ENCODE measurements around the gene INPP5A.

The INPP5A gene

DNA sequence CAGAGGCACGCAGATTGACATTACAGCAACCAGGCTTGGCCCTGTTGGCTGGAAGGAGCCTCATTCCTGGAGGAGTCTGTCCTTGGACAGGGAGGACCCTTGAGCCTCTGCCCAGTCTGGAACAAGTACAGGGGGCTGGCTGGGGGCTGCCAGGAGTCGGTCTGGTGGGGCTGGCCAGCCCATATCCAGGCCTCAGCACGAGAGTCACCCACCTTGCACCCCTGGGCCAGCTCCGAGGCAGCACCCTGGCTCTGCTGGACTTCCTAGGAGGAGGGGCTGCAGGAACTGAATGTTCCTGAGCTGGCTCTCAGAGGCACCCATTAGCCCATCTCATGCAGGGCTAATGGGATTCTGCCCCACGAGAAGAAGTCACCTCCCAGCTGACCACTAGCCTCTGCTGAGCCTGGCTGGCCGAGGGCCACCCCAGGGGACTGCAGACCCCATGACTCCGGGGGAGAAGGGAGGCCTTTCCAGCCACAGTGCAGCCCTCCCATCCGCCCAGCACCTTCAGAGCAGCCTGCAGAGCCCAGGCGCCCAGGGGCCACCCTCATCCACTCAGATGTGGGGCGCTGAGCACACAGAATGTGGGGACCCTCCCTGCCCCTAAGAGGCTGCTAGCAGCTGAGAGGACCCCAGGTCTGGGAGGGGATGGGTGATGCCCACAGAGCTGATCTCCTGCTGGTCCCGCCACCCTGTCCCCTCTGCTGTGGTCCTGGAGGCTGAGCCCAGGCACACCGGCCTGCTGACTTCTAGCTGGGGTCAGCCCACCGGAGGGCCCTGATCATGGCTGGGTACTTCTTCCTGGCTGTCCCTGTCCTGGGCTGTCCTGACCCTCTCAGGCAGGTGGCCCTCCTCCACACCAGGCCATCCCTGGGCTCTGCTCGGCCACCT, 14.8 kb upstream of the INPP5A start:
- H3K4ac ChIP-seq (ENCODE audit: low read length): no peak overlapping the region
- no peak overlapping the region for H3K27ac ChIP-seq (replicated peaks; ENCODE audit: low read length)
- H3K4me3 ChIP-seq (ENCODE audit: low read length in 2 of 2): no peak overlapping the region
- H3K4me1 ChIP-seq (ENCODE audit: control insufficient read depth in 2 of 2, insufficient read depth in 1 of 2, low read depth in 1 of 2, low read length in 2 of 2): peaks cover 16 to 27% of the 10 kb centered on the region in 2 donors
- no peak for DNase-seq (ENCODE audit: low spot score)
- H3K27me3 ChIP-seq (ENCODE audit: control insufficient read depth in 3 of 3, insufficient read depth in 3 of 3, low read depth in 1 of 3, low read length in 3 of 3): peaks cover 2 to 28% (median 28%) of the 10 kb centered on the region in 3 experiments
- peak overlapping the region; percentile 7 for H3K18ac ChIP-seq (ENCODE audit: low read length)
- H4K91ac ChIP-seq (ENCODE audit: low read depth, low read length, poor library complexity): no peak overlapping the region
- peaks cover 2 to 4% of the 10 kb centered on the region in 2 donors for H3K9me3 ChIP-seq (replicated peaks in 1 of 2; ENCODE audit: control insufficient read depth in 2 of 2, insufficient read depth in 1 of 2, low read depth in 1 of 2, low read length in 2 of 2)
- H3K23ac ChIP-seq (ENCODE audit: low read depth, low read length, poor library complexity): peak overlapping the region; percentile 14
- H3K36me3 ChIP-seq (replicated peaks in 1 of 2; ENCODE audit: control insufficient read depth in 2 of 2, insufficient read depth in 2 of 2, low read length in 2 of 2): no peaks in the 10 kb centered on the region
- no peak overlapping the region for H2AK5ac ChIP-seq (ENCODE audit: low read depth, low read length)
- no CpG with 5 or more reads among the region's 14 CpGs for WGBS, 2 donors (ENCODE audit: extremely low coverage in 2 of 2, insufficient read length in 2 of 2, insufficient replicate concordance in 1 of 2)
- H3K9ac ChIP-seq (ENCODE audit: low read depth, low read length, poor library complexity): no peak overlapping the region
- no peak overlapping the region for H2BK15ac ChIP-seq (ENCODE audit: low read length)
- no peak overlapping the region for H2AFZ ChIP-seq (ENCODE audit: low read length)
- H4K8ac ChIP-seq (ENCODE audit: low read depth, low read length): no peak overlapping the region
- H3K14ac ChIP-seq (ENCODE audit: low read length): peak overlapping the region; percentile 13
- no peaks in the 10 kb centered on the region for H3K79me1 ChIP-seq (ENCODE audit: low read depth, low read length)
- H3K4me2 ChIP-seq (ENCODE audit: insufficient read depth, low read length, poor library complexity, severe bottlenecking): no peak overlapping the region
- H2BK12ac ChIP-seq (ENCODE audit: low read length): no peak overlapping the region
- no peak overlapping the region for H2BK120ac ChIP-seq (ENCODE audit: low read depth, low read length)
- H2BK5ac ChIP-seq (ENCODE audit: low read length): no peak overlapping the region

DNA sequence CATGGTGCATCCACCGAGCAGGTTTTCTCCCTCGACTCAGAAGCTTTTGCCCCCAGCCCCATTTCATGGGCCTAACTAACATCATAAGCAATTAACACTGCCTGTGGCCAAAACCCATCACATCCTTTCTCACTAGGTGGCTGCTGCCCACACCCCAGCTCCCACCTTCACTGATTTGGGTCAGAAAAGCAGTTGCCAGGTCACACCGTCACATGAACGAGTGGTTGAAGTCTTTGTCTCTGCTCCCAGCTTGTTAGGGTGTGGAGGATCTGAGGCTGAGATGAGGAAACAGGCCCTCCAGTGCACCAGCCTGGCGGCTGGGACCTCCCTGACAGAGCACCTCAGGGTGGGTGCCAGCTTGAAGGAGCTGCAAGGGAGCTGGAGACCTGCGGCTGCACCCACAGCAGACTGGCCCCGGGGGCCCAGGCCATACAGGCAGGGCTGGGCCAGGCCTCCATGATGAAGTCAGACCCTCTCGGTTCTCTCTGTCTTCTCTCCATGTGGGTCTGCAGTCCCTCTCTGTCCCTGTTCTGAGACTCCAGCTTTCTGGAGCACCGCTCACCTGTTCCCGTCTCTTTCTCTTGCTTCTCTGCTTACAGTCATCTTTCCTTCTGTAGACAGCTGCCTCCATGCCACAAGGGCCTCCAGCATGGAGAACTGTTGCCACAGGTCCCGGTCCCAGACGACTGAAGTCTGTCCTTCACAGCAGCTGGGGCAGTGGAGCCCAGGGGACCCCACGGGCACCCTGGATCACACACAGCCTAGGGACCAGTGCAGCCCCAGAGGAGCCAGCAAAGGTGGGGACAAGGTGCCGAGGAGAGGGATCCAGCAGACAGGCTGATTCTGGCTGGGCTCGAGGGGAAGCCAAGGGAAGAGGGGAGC, 13.8 kb upstream of the INPP5A start:
- Histone ChIP-seq H3K23ac (ENCODE audit: low read depth, low read length, poor library complexity) (peak overlapping the region; percentile 14), H2BK12ac (ENCODE audit: low read length) (no peak overlapping the region), H3K36me3 (replicated peaks in 1 of 2; ENCODE audit: control insufficient read depth in 2 of 2, insufficient read depth in 2 of 2, low read length in 2 of 2) (no peaks in the 10 kb centered on the region), H2BK5ac (ENCODE audit: low read length) (no peak overlapping the region), H3K4me2 (ENCODE audit: insufficient read depth, low read length, poor library complexity, severe bottlenecking) (no peak overlapping the region), H2AK5ac (ENCODE audit: low read depth, low read length) (no peak overlapping the region), H3K9me3 (replicated peaks in 1 of 2; ENCODE audit: control insufficient read depth in 2 of 2, insufficient read depth in 1 of 2, low read depth in 1 of 2, low read length in 2 of 2) (peaks cover 4% of the 10 kb centered on the region in 2 donors), H3K79me1 (ENCODE audit: low read depth, low read length) (no peaks in the 10 kb centered on the region), H2BK15ac (ENCODE audit: low read length) (no peak overlapping the region), H3K9ac (ENCODE audit: low read depth, low read length, poor library complexity) (no peak overlapping the region), H3K4ac (ENCODE audit: low read length) (no peak overlapping the region), H3K27me3 (ENCODE audit: control insufficient read depth in 3 of 3, insufficient read depth in 3 of 3, low read depth in 1 of 3, low read length in 3 of 3) (peaks cover under 1 to 20% (median 18%) of the 10 kb centered on the region in 3 experiments), H3K18ac (ENCODE audit: low read length) (no peak overlapping the region), H2BK120ac (ENCODE audit: low read depth, low read length) (no peak overlapping the region), H3K4me1 (ENCODE audit: control insufficient read depth in 2 of 2, insufficient read depth in 1 of 2, low read depth in 1 of 2, low read length in 2 of 2) (peaks cover 7 to 25% of the 10 kb centered on the region in 2 donors), H4K91ac (ENCODE audit: low read depth, low read length, poor library complexity) (no peak overlapping the region), H3K14ac (ENCODE audit: low read length) (no peak overlapping the region), H4K8ac (ENCODE audit: low read depth, low read length) (no peak overlapping the region), H2AFZ (ENCODE audit: low read length) (no peak overlapping the region), H3K4me3 (ENCODE audit: low read length in 2 of 2) (no peak overlapping the region), H3K27ac (replicated peaks; ENCODE audit: low read length) (no peak overlapping the region)
- DNase-seq (ENCODE audit: low spot score): no peak
- WGBS, 2 donors (ENCODE audit: extremely low coverage in 2 of 2, insufficient read length in 2 of 2, insufficient replicate concordance in 1 of 2): no CpG with 5 or more reads among the region's 15 CpGs

DNA sequence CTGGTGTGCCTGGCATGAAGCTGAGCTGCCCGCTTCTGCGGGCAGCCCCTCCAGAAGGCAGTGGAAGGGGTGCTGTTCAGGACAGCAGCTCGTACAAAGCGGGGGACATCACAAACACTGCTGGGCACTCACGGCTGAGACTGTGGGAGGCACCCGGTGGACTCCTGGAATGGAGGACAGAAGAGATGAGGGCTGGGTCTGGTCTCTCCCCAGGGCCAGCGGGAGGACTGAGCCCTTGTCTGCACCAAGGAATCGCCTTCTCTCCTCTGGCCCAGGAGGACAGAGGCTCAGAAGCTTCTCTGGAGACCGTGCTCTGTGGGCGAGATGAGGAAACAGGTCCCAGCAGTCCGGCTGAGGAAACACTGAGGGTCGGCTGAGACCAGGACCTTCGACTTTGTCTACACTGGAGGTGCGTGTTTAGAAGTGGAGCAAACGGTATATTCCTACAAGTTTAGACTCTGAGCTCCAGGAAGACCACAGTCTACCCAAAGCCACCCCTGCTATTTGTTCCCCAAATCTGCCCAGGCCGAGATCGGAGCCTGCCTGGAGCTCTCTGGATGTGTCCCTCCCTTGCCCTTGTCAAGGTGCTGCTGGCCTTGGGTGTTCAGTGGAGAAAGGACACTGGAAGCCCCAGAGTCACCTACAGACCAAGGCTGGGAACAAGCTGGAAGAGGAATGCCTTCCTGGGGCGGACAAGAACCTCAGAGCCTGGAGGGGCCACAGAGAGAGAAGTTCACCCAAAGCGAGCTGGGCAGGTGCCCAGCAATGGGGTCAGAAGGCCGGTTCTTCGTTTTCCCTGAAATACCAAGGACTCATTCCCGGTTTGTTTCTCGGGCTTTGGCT, 12.9 kb upstream of the INPP5A start:
- Histone ChIP-seq H3K36me3 (replicated peaks in 1 of 2; ENCODE audit: control insufficient read depth in 2 of 2, insufficient read depth in 2 of 2, low read length in 2 of 2) (no peaks in the 10 kb centered on the region), H2BK5ac (ENCODE audit: low read length) (no peak overlapping the region), H4K8ac (ENCODE audit: low read depth, low read length) (no peak overlapping the region), H2BK12ac (ENCODE audit: low read length) (no peak overlapping the region), H2BK15ac (ENCODE audit: low read length) (no peak overlapping the region), H3K23ac (ENCODE audit: low read depth, low read length, poor library complexity) (no peak overlapping the region), H3K27ac (replicated peaks; ENCODE audit: low read length) (no peak overlapping the region), H3K4me2 (ENCODE audit: insufficient read depth, low read length, poor library complexity, severe bottlenecking) (no peak overlapping the region), H2AFZ (ENCODE audit: low read length) (no peak overlapping the region), H3K4me1 (ENCODE audit: control insufficient read depth in 2 of 2, insufficient read depth in 1 of 2, low read depth in 1 of 2, low read length in 2 of 2) (peaks cover 0 to 17% of the 10 kb centered on the region in 2 donors), H3K4ac (ENCODE audit: low read length) (no peak overlapping the region), H3K79me1 (ENCODE audit: low read depth, low read length) (no peaks in the 10 kb centered on the region), H3K4me3 (ENCODE audit: low read length in 2 of 2) (no peak overlapping the region), H3K18ac (ENCODE audit: low read length) (no peak overlapping the region), H4K91ac (ENCODE audit: low read depth, low read length, poor library complexity) (no peak overlapping the region), H2AK5ac (ENCODE audit: low read depth, low read length) (no peak overlapping the region), H3K9ac (ENCODE audit: low read depth, low read length, poor library complexity) (no peak overlapping the region), H3K14ac (ENCODE audit: low read length) (no peak overlapping the region), H3K9me3 (replicated peaks in 1 of 2; ENCODE audit: control insufficient read depth in 2 of 2, insufficient read depth in 1 of 2, low read depth in 1 of 2, low read length in 2 of 2) (peaks cover 4 to 6% of the 10 kb centered on the region in 2 donors), H3K27me3 (ENCODE audit: control insufficient read depth in 3 of 3, insufficient read depth in 3 of 3, low read depth in 1 of 3, low read length in 3 of 3) (peaks cover 0 to 11% (median 9%) of the 10 kb centered on the region in 3 experiments), H2BK120ac (ENCODE audit: low read depth, low read length) (no peak overlapping the region)
- DNase-seq (ENCODE audit: low spot score): no peak
- no CpG with 5 or more reads among the region's 23 CpGs for WGBS, 2 donors (ENCODE audit: extremely low coverage in 2 of 2, insufficient read length in 2 of 2, insufficient replicate concordance in 1 of 2)

Measured in neuronal stem cell (in vitro differentiated cells).